Mesenchymal stem cell (in vitro differentiated cells and primary cell): ENCODE results near the gene RAPGEF6.

Source experiments
- DNase-seq: peaks from one replicate; pipeline ENCODE4 v3.0.0-alpha.2; 2013
- H2AFZ ChIP-seq: one replicate; pipeline ENCODE4 v1.6.1; 2013; ENCODE audit warnings: low read depth, mild to moderate bottlenecking, control low read depth, inconsistent platforms, low read length, moderate library complexity
- H2AK5ac ChIP-seq: 2 replicates; pipeline ENCODE4 v1.6.1; 2013; ENCODE audit warnings: low read length, moderate library complexity, mild to moderate bottlenecking, inconsistent platforms; ENCODE audit not compliant: severe bottlenecking
- H2BK120ac ChIP-seq: one replicate; pipeline ENCODE4 v1.6.1; 2013; ENCODE audit warnings: low read depth, mild to moderate bottlenecking, inconsistent platforms, low read length, moderate library complexity
- H2BK12ac ChIP-seq, 2 experiments: one replicate each; pipeline ENCODE4 v1.6.1; 2013; ENCODE audit warnings: inconsistent platforms in 2 of 2, low read length in 2 of 2, mild to moderate bottlenecking in 2 of 2, moderate library complexity in 2 of 2, control low read depth in 1 of 2
- H2BK15ac ChIP-seq: one replicate; pipeline ENCODE4 v1.6.1; 2013; ENCODE audit warnings: mild to moderate bottlenecking, low read depth, inconsistent platforms; ENCODE audit not compliant: poor library complexity, severe bottlenecking
- H2BK5ac ChIP-seq: 2 replicates; pipeline ENCODE4 v1.6.1; 2013; ENCODE audit warnings: low read depth, mild to moderate bottlenecking, low read length, control low read depth, inconsistent platforms; ENCODE audit not compliant: poor library complexity, severe bottlenecking
- H3K14ac ChIP-seq, 2 experiments: one replicate each; pipeline ENCODE4 v1.6.1; 2013; ENCODE audit warnings: inconsistent platforms in 2 of 2, low read length in 2 of 2, control low read depth in 1 of 2, mild to moderate bottlenecking in 1 of 2, moderate library complexity in 1 of 2
- H3K18ac ChIP-seq, 2 experiments: one replicate each; pipeline ENCODE4 v1.6.1; 2013; ENCODE audit warnings: inconsistent platforms in 2 of 2, low read length in 2 of 2, control low read depth in 1 of 2, low read depth in 1 of 2, mild to moderate bottlenecking in 1 of 2
- H3K23ac ChIP-seq, 2 experiments: one replicate each; pipeline ENCODE4 v1.6.1; 2013; ENCODE audit warnings: inconsistent platforms in 2 of 2, low read length in 2 of 2, mild to moderate bottlenecking in 2 of 2, moderate library complexity in 2 of 2, control low read depth in 1 of 2
- H3K27ac ChIP-seq: 2 replicates; pipeline ENCODE4 v1.5.1; 2013; ENCODE audit warnings: mild to moderate bottlenecking, moderate library complexity, low read length, control low read depth, inconsistent platforms; ENCODE audit not compliant: poor library complexity, severe bottlenecking
- H3K27me3 ChIP-seq, 2 experiments: 2 replicates each; pipeline versions ENCODE4 v1.6.1 to v1.7.0; 2013; ENCODE audit warnings: low read length in 2 of 2, mild to moderate bottlenecking in 2 of 2, moderate library complexity in 2 of 2, control low read depth in 1 of 2, inconsistent platforms in 1 of 2; ENCODE audit not compliant: control insufficient read depth in 1 of 2, insufficient read depth in 1 of 2
- H3K36me3 ChIP-seq, 2 experiments: 2 replicates each; pipeline versions ENCODE4 v1.6.1 to v1.7.0; 2013; ENCODE audit warnings: low read length in 2 of 2, control low read depth in 1 of 2, inconsistent platforms in 1 of 2, low read depth in 1 of 2, mild to moderate bottlenecking in 1 of 2; ENCODE audit not compliant: insufficient read depth in 2 of 2, control insufficient read depth in 1 of 2
- H3K4ac ChIP-seq, 2 experiments: one replicate each; pipeline ENCODE4 v1.6.1; 2013; ENCODE audit warnings: inconsistent platforms in 2 of 2, low read length in 2 of 2, mild to moderate bottlenecking in 2 of 2, moderate library complexity in 2 of 2, control low read depth in 1 of 2, low read depth in 1 of 2
- H3K4me1 ChIP-seq: 2 replicates; pipeline ENCODE4 v1.6.1; 2013; ENCODE audit warnings: low read depth, low read length, control low read depth; ENCODE audit not compliant: control insufficient read depth, insufficient read depth
- H3K4me2 ChIP-seq: 2 replicates; pipeline ENCODE4 v1.6.1; 2013; ENCODE audit warnings: low read length, mild to moderate bottlenecking, inconsistent platforms; ENCODE audit not compliant: poor library complexity, severe bottlenecking
- H3K4me3 ChIP-seq, 2 experiments: 2 replicates each; pipeline versions ENCODE4 v1.5.1 to v1.7.0; 2013; ENCODE audit warnings: low read length in 2 of 2, mild to moderate bottlenecking in 2 of 2, control low read depth in 1 of 2, low read depth in 1 of 2; ENCODE audit not compliant: insufficient read depth in 1 of 2
- H3K79me1 ChIP-seq: replicated peaks from 2 replicates; pipeline ENCODE4 v1.6.1; 2013; ENCODE audit warnings: mild to moderate bottlenecking, control low read depth, low read length, inconsistent platforms; ENCODE audit not compliant: poor library complexity, severe bottlenecking
- H3K9ac ChIP-seq: 2 replicates; pipeline ENCODE4 v1.7.0; 2013; ENCODE audit warnings: mild to moderate bottlenecking, low read length, moderate library complexity
- H3K9me3 ChIP-seq: 2 replicates; pipeline ENCODE4 v1.7.0; 2013; ENCODE audit warnings: mild to moderate bottlenecking, low read length; ENCODE audit not compliant: control insufficient read depth
- H4K8ac ChIP-seq: one replicate; pipeline ENCODE4 v1.6.1; 2013; ENCODE audit warnings: inconsistent platforms, mild to moderate bottlenecking, low read length, moderate library complexity
- H4K91ac ChIP-seq: one replicate; pipeline ENCODE4 v1.6.1; 2013; ENCODE audit warnings: mild to moderate bottlenecking, low read length, inconsistent platforms
- WGBS: methylation state at CpG from one replicate; pipeline ENCODE4 v1.1.7; 2013; ENCODE audit warnings: mixed read lengths; 5-methylcytosine and 5-hydroxymethylcytosine counted together

Gene RAPGEF6

DNA sequence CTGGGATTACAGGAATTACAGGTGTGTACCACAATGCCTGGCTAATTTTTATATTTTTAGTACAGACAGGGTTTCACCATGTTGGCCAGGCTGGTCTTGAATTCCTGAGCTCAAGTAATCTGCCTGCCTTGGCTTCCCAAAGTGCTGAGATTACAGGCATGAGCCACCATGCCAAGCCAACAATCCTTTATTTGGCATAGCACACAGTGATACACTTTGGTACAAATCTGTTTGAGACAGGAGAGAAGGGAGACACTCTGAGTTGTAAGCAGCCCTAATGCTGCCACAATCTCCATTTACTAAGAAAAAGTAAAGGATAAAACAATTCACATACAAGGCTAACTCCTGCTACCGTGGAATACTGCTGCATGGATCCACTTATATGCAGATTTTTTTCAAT is 177.8 kb downstream of the RAPGEF6 start:
- Histone ChIP-seq H3K9me3 (no peaks in the 10 kb centered on the region), H3K9ac (no peak overlapping the region), H3K36me3 (peaks cover 0 to 31% of the 10 kb centered on the region in 2 experiments), H3K4me1 (no peaks in the 10 kb centered on the region), H2BK120ac (no peak overlapping the region), H3K4me2 (no peak overlapping the region), H3K4ac (no peak overlapping the region), H4K91ac (no peak overlapping the region), H3K4me3 (no peak overlapping the region), H2AFZ (no peak overlapping the region), H2AK5ac (no peak overlapping the region), H3K79me1 (peaks cover 1% of the 10 kb centered on the region), H2BK15ac (no peak overlapping the region), H4K8ac (no peak overlapping the region), H3K27ac (no peak overlapping the region), H2BK5ac (no peak overlapping the region), H3K23ac (no peak overlapping the region), H3K14ac (no peak overlapping the region), H2BK12ac (no peak overlapping the region), H3K18ac (no peak overlapping the region), H3K27me3 (no peaks in the 10 kb centered on the region)
- no peak for DNase-seq
- WGBS, result 100% methylated on average over 1 of the region's 1 CpG

DNA sequence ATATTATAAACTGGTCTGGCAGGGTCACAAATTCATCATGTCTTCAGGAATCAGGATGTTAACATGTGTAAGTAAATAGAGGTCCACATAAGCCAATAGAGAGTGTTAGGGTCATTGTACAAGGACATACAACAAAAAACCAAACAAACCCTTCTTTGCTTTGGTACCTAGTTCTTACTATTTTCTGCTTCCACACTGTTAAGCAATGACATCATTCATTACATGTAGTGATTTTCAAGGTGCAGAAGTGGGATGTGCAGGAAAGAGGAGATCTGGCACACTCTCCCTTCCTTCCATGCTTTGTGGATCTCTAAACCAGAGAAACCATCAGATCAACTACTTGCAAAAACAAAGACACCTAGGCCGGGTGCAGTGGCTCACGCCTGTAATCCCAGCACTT is 184.1 kb downstream of the RAPGEF6 start:
- Histone ChIP-seq H4K8ac (no peak overlapping the region), H3K4me3 (no peak overlapping the region), H3K23ac (no peak overlapping the region), H2AK5ac (no peak overlapping the region), H2BK15ac (no peak overlapping the region), H3K79me1 (peaks cover 3% of the 10 kb centered on the region), H3K36me3 (peaks cover 0 to 37% of the 10 kb centered on the region in 2 experiments), H3K27me3 (no peaks in the 10 kb centered on the region), H4K91ac (no peak overlapping the region), H2BK5ac (no peak overlapping the region), H2BK120ac (no peak overlapping the region), H3K27ac (no peak overlapping the region), H3K9me3 (no peaks in the 10 kb centered on the region), H2AFZ (no peak overlapping the region), H3K14ac (no peak overlapping the region), H3K4ac (no peak overlapping the region), H3K18ac (no peak overlapping the region), H3K9ac (no peak overlapping the region), H3K4me2 (no peak overlapping the region), H2BK12ac (no peak overlapping the region), H3K4me1 (no peaks in the 10 kb centered on the region)
- WGBS, result 100% methylated on average over 2 of the region's 2 CpGs
- DNase-seq, result no peak

DNA sequence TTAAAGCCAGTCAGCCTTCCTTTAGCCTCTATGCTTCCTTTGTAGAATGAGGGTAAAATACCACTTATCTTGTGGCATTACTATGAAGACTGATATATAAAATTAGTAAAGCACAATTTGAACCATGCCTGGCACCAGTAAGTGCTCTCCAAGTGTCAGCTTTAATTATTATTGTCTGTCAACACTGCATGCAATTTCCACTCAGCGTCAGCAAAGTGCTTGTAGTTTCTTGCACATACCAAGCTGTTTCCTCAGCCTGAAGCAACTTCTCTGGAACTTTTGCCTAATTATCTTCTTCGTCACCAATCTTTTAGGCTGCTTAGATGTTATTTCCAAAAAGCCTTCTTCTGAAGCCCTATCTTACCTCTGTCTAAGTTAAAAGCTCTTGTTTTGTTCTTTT is 193.8 kb downstream of the RAPGEF6 start:
- no peak overlapping the region for H2BK15ac ChIP-seq
- H2BK5ac ChIP-seq, result no peak overlapping the region
- no peak overlapping the region for H3K27ac ChIP-seq
- DNase-seq, result no peak
- H2AK5ac ChIP-seq, result no peak overlapping the region
- no peak overlapping the region for H3K4ac ChIP-seq
- H3K23ac ChIP-seq, result no peak overlapping the region
- no peaks in the 10 kb centered on the region for H3K4me1 ChIP-seq
- no peak overlapping the region for H3K18ac ChIP-seq
- whole genome bisulfite sequencing, result 93% methylated on average over 2 of the region's 2 CpGs
- no peak overlapping the region for H2AFZ ChIP-seq
- no peaks in the 10 kb centered on the region for H3K27me3 ChIP-seq
- H3K9ac ChIP-seq, result no peak overlapping the region
- no peak overlapping the region for H3K4me3 ChIP-seq
- H3K14ac ChIP-seq, result no peak overlapping the region
- no peak overlapping the region for H4K8ac ChIP-seq
- no peak overlapping the region for H2BK120ac ChIP-seq
- H2BK12ac ChIP-seq, result no peak overlapping the region
- H3K4me2 ChIP-seq, result no peak overlapping the region
- H4K91ac ChIP-seq, result no peak overlapping the region
- H3K79me1 ChIP-seq, result peaks cover 10% of the 10 kb centered on the region
- H3K36me3 ChIP-seq, result peaks cover 11 to 71% of the 10 kb centered on the region in 2 experiments
- H3K9me3 ChIP-seq, result no peaks in the 10 kb centered on the region

DNA sequence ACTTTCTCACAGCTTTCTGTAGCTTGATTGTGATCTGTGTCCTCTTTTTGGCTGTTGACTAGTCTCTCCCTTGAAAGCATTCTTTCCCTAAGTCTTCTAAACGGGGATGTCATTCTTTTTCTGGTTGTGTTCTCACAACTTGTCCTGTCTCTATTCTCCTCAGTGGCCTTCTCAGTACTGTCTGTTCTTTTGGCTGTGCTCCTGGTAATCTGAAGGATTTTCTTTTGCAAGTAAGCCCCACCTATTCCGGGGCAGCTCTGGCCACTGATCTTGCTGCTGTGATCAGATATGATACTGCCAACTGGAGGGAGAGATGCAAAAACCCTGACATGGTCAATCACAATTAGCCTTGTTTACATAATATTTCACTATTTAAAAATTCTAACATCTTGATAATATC is 198.9 kb downstream of the RAPGEF6 start:
- Histone ChIP-seq H3K9me3 (no peaks in the 10 kb centered on the region), H3K18ac (no peak overlapping the region), H3K23ac (no peak overlapping the region), H4K91ac (no peak overlapping the region), H3K27me3 (no peaks in the 10 kb centered on the region), H3K79me1 (peaks cover 9% of the 10 kb centered on the region), H2BK5ac (no peak overlapping the region), H2BK12ac (no peak overlapping the region), H2AK5ac (no peak overlapping the region), H2BK120ac (no peak overlapping the region), H2AFZ (no peak overlapping the region), H4K8ac (no peak overlapping the region), H3K4me2 (no peak overlapping the region), H3K9ac (no peak overlapping the region), H3K14ac (no peak overlapping the region), H3K4me1 (no peaks in the 10 kb centered on the region), H3K36me3 (peaks cover 17 to 73% of the 10 kb centered on the region in 2 experiments), H3K27ac (no peak overlapping the region), H2BK15ac (no peak overlapping the region), H3K4me3 (no peak overlapping the region), H3K4ac (no peak overlapping the region)
- 100% methylated on average over 2 of the region's 2 CpGs for WGBS
- DNase-seq, result no peak
